ENCODE data around the gene TMEM163. TPM values are rescaled to one million over a fixed set of nuclear protein-coding genes. Genes with fewer than 3 reads are reported as not detected.

Gene TMEM163
- total RNA-seq, 1 donor from 2014 or later = 1.0 TPM

- no peaks in the 10 kb centered on the region for H3K27me3 Mint-ChIP-seq (ENCODE audit: low read depth)
- H3K4me1 Mint-ChIP-seq = no peaks in the 10 kb centered on the region
- no peak overlapping the region for H3K4me3 Mint-ChIP-seq
- TF ChIP-seq CTCF (conservative IDR thresholded peaks at IDR 0.05) = no peak
- no peaks in the 10 kb centered on the region for H3K9me3 Mint-ChIP-seq
- no peaks in the 10 kb centered on the region for H3K36me3 Mint-ChIP-seq (ENCODE audit: low read depth)
- no peak for DNase-seq (ENCODE audit: low read depth, low spot score)
- peak overlapping the region; percentile 10 for H3K27ac Mint-ChIP-seq (ENCODE audit: unreplicated experiment)
Measured at GRCh38 chr2:134502104-134502503, 216.7 kb downstream of the TMEM163 start.

- Mint-ChIP-seq H3K9me3 (no peaks in the 10 kb centered on the region), H3K27ac (ENCODE audit: unreplicated experiment) (no peak overlapping the region), H3K4me1 (no peaks in the 10 kb centered on the region), H3K4me3 (no peak overlapping the region), H3K36me3 (ENCODE audit: low read depth) (no peaks in the 10 kb centered on the region), H3K27me3 (ENCODE audit: low read depth) (no peaks in the 10 kb centered on the region)
- TF ChIP-seq CTCF (conservative IDR thresholded peaks at IDR 0.05) = no peak
- no peak for DNase-seq (ENCODE audit: low read depth, low spot score)
Measured at GRCh38 chr2:134501476-134502091, 217.2 kb downstream of the TMEM163 start.

GRCh38 chr2:134500211-134500935, 218.4 kb downstream of the TMEM163 start:
- Mint-ChIP-seq H3K27ac (ENCODE audit: unreplicated experiment) (no peak overlapping the region), H3K27me3 (ENCODE audit: low read depth) (no peaks in the 10 kb centered on the region), H3K9me3 (no peaks in the 10 kb centered on the region), H3K4me1 (no peaks in the 10 kb centered on the region), H3K4me3 (no peak overlapping the region), H3K36me3 (ENCODE audit: low read depth) (no peaks in the 10 kb centered on the region)
- no peak for DNase-seq (ENCODE audit: low read depth, low spot score)
- TF ChIP-seq CTCF (conservative IDR thresholded peaks at IDR 0.05) = no peak

- H3K27ac Mint-ChIP-seq (ENCODE audit: unreplicated experiment) = peak overlapping the region; percentile 36
- TF ChIP-seq CTCF (conservative IDR thresholded peaks at IDR 0.05) = no peak
- no peaks in the 10 kb centered on the region for H3K4me1 Mint-ChIP-seq
- H3K4me3 Mint-ChIP-seq = no peak overlapping the region
- no peaks in the 10 kb centered on the region for H3K27me3 Mint-ChIP-seq (ENCODE audit: low read depth)
- no peak for DNase-seq (ENCODE audit: low read depth, low spot score)
- H3K9me3 Mint-ChIP-seq = no peaks in the 10 kb centered on the region
- no peaks in the 10 kb centered on the region for H3K36me3 Mint-ChIP-seq (ENCODE audit: low read depth)
Measured at GRCh38 chr2:134499307-134499926, 219.4 kb downstream of the TMEM163 start.

GRCh38 chr2:134498654-134499053, 220.1 kb downstream of the TMEM163 start:
- H3K4me3 Mint-ChIP-seq = no peak overlapping the region
- peak overlapping the region; percentile 9 for H3K27ac Mint-ChIP-seq (ENCODE audit: unreplicated experiment)

More at GRCh38 chr2:134498654-134499053, 220.1 kb downstream of the TMEM163 start:
- DNase-seq (ENCODE audit: low read depth, low spot score) = no peak
- no peaks in the 10 kb centered on the region for H3K27me3 Mint-ChIP-seq (ENCODE audit: low read depth)
- no peaks in the 10 kb centered on the region for H3K36me3 Mint-ChIP-seq (ENCODE audit: low read depth)
- no peak for TF ChIP-seq CTCF (conservative IDR thresholded peaks at IDR 0.05)
- H3K9me3 Mint-ChIP-seq = no peaks in the 10 kb centered on the region
- no peaks in the 10 kb centered on the region for H3K4me1 Mint-ChIP-seq
